Measurements from ENCODE around the gene MTERF4. TPM values are rescaled to one million over a fixed set of nuclear protein-coding genes. Genes with fewer than 3 reads are reported as not detected.

Gene MTERF4
- total RNA-seq, 2 donors from 2014 or later, result 24.6 to 39.4 TPM

DNA sequence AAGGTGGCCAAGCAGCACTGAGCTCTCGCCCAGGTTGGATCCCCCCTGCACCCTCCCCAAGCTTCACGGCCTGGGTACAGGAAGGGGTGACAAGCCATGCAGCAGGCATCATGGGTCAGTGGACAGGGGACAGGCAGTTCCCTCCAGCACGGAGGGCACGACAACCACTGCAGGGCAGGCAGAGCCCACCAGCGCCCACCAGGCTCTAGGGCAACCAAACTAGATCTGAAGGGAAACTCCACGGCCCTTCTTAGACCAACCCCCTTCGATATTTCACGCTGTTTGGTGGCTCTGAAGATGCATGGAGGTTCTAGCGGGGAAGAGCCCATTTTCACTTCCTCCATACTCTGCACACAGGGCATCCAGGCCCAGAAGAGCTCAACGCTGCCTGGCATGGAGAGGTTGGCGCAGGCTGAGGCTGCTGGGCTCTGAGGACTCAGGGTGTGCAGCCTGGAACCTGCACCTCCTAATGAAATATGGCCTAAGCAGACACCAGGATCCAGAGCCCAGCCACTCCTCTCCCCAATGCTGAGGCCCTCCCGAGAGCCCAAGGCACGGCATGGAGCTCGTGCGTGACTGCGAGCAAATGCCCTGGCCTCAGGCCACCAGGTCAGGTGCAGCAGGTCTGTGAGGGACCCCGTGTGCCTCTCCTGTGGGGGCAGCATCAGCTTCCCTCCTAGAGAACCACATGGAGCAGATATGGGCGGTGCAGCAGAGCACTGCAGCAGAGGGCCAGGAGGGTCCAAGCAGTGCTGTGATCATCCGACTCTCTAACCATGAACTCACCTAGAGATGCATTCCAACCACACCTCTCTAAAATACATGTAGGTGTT, 8.7 kb upstream of the MTERF4 start:
- ATAC-seq (ENCODE audit: insufficient number of reproducible peaks, low FRiP score, low read depth), result no peak
- no peak overlapping the region for H3K27ac ChIP-seq
- DNase-seq (ENCODE audit: low spot score), result no peak

GRCh38 chr2:241110089-241110606, 8.1 kb upstream of the MTERF4 start:
- Histone ChIP-seq H3K27me3 (replicated peaks; ENCODE audit: insufficient read depth) (no peaks in the 10 kb centered on the region), H3K4me3 (no peak overlapping the region), H3K27ac (no peak overlapping the region), H3K4me1 (ENCODE audit: control insufficient read depth in 1 of 2, low read depth in 2 of 2) (no peaks in the 10 kb centered on the region), H3K36me3 (no peaks in the 10 kb centered on the region), H3K9me3 (no peaks in the 10 kb centered on the region)
- ATAC-seq (ENCODE audit: insufficient number of reproducible peaks, low FRiP score, low read depth) (no peak), DNase-seq (ENCODE audit: low spot score) (no peak)
- no peak for TF ChIP-seq CTCF (IDR thresholded peaks at IDR 0.05)

More for the DNA sequence above, 8.7 kb upstream of the MTERF4 start:
- no peak overlapping the region for H3K4me3 ChIP-seq
- TF ChIP-seq CTCF (IDR thresholded peaks at IDR 0.05), result no peak
- no peaks in the 10 kb centered on the region for H3K27me3 ChIP-seq (replicated peaks; ENCODE audit: insufficient read depth)
- H3K36me3 ChIP-seq, result no peaks in the 10 kb centered on the region
- no peaks in the 10 kb centered on the region for H3K4me1 ChIP-seq (ENCODE audit: control insufficient read depth in 1 of 2, low read depth in 2 of 2)
- H3K9me3 ChIP-seq, result no peaks in the 10 kb centered on the region

DNA sequence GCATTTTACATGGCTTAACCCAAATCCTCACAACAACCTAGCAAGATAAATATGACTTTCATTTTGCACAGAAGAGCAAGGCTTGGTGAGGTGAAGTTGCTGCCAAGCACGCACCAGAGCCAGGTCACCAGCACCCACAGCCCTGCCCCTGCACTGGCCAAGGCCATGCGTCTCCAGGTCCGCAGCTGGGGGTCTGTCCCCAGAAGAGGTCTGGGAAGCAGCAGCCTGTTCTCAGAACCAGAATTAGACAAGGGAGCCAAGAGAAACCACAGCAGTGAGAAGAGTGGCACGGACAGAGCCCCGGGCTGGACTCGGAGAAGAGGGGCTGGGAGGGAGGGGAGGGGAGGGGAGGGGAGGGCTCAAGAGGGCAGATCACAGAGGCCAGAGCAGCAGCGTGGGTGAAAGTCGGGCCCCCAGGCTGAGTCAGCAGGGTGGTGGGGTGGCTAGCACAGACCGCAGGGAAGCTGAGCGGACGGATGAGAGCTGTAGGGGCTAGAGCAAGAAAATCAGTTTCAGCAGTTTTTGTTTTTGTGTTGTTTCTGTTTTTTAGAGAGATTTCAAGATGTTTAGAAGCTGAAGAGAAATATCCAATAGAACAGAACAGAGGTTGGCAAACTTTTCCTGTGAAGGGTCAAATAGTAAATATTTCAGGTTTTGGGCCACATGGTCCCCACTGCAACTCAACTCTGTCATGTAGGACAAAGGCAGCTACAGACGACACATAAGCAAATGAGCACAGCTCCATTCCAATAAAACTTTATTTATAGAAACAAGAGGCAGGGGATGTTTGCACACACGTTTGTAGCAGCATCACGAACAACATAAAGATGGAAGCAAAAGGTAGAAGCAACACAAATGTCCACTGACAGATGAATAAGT, 7.4 kb upstream of the MTERF4 start:
- Histone ChIP-seq H3K4me1 (ENCODE audit: control insufficient read depth in 1 of 2, low read depth in 2 of 2) (no peaks in the 10 kb centered on the region), H3K27ac (no peak overlapping the region), H3K9me3 (no peaks in the 10 kb centered on the region), H3K36me3 (no peaks in the 10 kb centered on the region), H3K27me3 (replicated peaks; ENCODE audit: insufficient read depth) (no peaks in the 10 kb centered on the region), H3K4me3 (no peak overlapping the region)
- no peak for ATAC-seq (ENCODE audit: insufficient number of reproducible peaks, low FRiP score, low read depth)
- no peak for DNase-seq (ENCODE audit: low spot score)
- TF ChIP-seq CTCF (IDR thresholded peaks at IDR 0.05), result no peak

- ATAC-seq (ENCODE audit: insufficient number of reproducible peaks, low FRiP score, low read depth), result no peak
- TF ChIP-seq CTCF (IDR thresholded peaks at IDR 0.05), result no peak
- no peak overlapping the region for H3K27ac ChIP-seq
- no peak overlapping the region for H3K4me3 ChIP-seq
- no peak for DNase-seq (ENCODE audit: low spot score)
- H3K4me1 ChIP-seq (ENCODE audit: control insufficient read depth in 1 of 2, low read depth in 2 of 2), result no peaks in the 10 kb centered on the region
- no peaks in the 10 kb centered on the region for H3K9me3 ChIP-seq
- H3K27me3 ChIP-seq (replicated peaks; ENCODE audit: insufficient read depth), result no peaks in the 10 kb centered on the region
- no peaks in the 10 kb centered on the region for H3K36me3 ChIP-seq
These were observed 6.5 kb upstream of the MTERF4 start for GRCh38 chr2:241108271-241109209.

Measured in thoracic aorta (tissue), 2 donors.